HuH-7.5 (cell line): ENCODE measurements around the gene STK40.

Experiments used
- DNase-seq: peaks from one replicate; pipeline ENCODE4 v3.0.0; 2011; ENCODE audit warnings: low spot score

Gene STK40

DNA sequence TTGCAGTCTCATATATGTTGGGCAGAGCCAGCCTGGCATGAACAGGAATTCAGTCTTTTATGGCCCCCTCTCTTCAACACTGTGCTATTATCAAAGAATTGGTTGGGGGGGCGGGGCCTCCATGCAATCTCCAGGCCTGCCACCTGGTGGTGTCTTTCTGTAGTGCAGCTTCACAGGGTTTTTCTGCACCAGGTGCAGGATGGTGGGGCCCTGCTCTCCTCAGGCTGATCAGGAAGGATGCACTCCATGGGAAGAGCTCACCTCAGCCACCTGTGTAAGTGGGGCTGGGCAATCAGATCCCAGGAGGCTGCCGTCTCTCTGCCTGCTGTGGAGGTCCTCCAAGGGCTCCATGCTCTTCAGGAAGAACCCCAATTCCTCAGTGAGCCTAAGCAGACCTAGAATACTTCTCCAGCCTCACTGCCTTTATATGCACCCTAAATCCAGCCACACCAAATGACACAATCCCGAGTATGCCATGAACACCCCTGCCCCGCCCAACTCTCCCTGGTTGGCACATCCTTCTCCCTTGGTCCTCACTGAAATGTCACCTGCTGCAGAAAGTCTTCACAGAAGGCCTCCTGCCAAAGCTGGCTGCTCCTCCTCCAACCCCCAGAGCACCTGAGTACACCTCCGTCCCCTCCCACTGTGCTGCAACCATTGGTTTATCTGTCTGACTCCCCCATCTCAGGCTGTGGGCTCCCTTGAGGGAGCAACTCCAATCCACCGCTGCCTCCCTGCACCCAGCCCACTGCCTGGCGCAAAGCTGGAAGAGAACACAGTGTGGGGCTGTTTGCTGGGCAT, 16.5 kb downstream of the STK40 start:
- peak; percentile 91 for DNase-seq

DNA sequence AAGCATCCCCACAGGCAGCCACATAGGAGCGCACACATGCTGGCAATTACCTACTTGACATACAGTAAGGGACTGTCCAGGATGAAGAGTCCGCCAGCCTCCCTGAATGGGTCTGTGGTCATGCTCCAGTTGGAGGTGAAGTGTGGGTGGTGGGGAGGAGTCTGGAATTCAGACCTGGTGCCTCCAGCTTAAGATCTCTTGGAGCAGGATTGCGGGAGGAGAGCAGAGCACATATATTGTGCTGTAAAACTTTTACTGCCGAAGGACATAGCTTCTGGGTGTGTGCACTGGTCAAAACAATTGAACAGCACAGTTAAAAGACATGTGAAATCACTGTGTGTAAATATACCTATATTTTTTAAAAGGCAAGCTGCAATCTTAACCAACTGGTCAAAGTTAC, 17.9 kb downstream of the STK40 start:
- no peak for DNase-seq

DNA sequence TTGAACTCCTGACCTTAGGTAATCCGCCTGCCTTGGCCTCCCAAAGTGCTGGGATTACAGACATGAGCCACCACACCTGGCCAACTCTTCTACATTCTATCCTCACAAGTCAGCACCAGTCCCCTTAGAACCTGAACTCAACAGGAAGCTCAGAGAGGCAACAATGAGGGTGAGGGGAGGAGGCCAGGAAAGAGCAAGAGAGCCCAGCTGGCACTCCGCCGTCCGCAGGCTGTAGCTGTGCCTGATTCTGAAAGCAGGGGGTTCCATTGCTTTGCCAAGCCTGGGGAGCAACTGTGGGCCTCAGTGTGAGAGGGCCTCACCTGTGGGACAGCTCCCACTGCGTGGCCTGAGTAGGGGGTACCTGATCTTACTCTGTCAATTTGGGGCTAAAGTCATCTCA, 18.7 kb downstream of the STK40 start:
- DNase-seq, result no peak

DNA sequence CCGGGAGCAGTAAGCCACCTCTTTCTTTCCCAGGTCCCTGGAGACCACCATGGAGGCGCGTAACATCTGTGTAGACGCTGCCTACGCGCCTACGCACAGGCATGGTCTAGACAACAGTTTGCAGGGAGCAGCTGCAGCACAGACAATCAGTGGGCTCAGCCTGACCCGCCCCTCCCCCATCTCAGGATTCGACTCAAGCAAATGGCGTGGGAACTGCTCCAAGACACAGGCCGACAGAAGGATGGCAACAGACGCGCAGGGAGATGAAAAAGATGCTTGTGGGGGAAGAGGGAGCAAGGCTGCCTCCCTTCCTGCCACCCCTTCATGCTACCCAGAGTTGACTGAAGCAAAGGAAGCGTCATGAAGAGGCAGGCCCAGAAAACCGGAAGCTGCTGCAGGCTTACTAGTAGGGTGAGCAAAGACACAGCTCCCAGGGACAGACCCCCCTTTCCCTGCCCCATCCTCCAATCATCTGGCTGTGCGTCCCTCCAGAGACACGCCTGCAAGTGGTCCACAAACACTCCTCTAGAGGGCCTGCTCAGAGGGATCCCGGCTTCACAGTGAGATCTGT, 19.5 kb downstream of the STK40 start:
- no peak for DNase-seq

DNA sequence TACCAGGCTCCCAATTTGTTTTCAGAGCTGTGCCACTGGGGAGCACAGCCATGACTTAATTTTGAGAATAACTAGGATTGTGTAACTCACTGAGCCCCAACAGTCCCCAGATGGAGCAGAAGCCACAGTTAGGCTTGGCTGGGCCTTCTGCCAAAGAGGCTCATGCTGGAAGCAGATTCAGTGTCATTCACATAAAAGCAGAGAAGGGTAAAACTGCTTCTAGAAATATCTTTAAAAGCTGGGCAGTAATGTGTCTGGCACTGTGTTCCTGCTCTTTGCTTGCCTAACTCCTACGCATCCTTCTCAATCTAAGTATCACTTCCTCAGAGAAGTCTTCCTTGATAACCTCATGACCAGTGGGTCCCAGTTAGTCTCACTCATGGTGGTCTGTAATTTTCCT, 20.3 kb downstream of the STK40 start:
- no peak for DNase-seq

DNA sequence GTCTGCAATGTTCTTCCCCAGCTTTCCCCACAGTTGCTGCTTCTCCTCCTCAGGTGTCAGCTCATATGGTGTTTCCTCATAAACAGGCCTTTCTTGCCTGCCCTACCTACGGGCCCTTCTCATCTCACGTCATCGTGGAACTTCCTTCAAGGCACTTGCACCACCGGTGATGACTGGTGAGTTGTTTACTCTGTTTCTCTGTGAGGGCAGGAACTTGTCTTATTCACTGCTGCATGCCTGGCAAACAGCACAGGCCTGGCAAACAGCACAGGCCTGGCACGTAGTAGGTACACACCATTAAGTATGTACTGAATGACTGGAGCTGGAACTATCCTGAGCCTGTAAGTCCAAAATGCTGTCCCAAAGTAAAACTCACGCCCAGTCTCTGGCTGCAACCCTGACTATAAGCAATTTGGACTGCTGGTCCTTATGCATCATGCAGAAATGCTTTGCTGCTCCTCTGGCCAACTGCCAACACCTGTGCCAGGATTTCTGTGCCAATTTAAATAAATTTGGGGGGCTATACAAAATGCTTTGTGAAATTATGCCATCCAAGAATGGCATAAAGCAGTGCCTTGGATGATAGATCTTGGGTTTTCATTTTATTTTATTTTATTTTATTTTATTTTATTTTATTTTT, 25.7 kb downstream of the STK40 start:
- no peak for DNase-seq

DNA sequence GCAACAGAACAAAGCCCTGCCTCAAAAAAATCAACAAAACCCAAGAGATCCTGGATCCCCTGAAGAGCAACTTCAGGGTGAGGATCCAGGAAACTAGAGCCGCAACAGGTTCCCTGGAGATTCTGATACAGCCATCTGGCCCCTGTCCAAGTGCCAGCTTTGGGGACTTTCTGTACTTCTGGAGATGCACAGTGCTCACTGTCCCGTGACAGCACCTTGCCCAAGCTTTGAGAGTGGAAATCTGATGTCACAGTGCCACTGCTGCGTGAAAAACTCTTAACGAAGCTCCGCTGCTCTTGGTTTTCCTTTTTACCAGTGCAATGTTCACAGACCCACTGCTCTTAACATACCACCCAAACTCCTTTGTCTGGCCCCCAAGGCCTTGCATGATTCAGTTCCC, 26.3 kb downstream of the STK40 start:
- DNase-seq, result no peak

DNA sequence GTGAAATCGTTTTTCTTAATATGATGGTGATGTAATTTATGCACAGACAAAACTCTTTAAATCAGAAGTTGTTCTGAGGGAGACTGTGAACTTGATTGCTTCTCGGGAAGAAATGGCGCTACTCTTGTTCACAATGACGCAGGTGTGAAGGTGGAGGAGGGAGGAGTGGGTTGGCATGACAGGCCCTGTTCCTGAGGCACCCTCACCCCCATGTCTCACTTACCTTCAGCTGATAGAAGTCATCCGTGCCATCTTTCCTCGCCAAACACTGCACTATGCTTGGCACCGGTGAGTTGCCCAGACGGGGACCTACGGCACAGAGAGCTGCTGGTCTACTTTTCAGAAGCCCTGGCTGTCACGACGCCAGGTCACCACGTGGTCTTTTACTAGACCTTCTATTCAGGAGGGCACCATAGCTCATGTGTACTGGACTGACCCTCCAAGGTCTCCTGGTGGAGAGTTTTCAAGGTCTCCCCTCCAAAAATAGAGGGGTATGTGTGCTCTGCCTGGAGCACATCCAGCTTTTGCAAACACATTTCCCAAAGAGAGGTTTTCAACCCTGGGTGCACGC, 27.1 kb downstream of the STK40 start:
- no peak for DNase-seq

DNA sequence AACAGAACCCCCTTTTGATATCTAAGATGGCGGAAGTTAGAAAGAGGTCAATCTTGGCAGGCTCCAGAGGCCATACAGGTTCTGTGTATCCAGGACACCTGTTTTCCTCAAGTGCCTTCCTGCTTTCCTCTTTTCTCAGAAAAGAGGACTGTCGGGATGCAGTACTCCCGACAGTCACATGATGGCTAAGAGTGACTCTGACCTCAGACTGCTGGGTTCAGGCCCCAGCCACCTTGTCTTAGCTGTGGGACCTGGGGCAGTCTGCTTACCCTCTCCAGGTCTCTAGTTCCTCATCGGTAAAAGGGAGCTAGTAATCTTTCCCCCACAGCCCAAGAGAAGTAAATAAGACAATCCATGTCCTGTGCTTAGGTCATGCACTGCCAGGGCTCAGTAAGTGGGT, 29.9 kb downstream of the STK40 start:
- DNase-seq, result no peak

DNA sequence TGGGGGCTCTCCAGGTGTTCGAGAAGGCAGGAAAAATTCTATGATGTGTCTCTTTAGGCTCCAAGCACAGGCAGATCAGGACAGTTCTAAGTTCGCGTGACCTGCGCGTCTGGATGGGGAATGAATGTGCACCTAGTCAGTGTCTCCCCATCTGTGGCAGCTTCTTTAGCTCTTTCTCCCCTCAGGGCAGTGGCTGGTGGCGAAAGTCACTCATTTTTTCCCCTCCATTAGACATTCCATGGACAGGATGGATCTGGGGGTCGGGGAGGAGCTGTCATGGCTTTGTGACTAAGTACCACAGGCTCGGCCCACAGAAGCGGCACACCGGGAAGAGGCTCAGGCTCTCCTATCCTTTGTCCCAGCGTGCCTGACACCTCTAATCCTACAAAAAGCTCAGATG, 31.2 kb downstream of the STK40 start:
- no peak for DNase-seq

DNA sequence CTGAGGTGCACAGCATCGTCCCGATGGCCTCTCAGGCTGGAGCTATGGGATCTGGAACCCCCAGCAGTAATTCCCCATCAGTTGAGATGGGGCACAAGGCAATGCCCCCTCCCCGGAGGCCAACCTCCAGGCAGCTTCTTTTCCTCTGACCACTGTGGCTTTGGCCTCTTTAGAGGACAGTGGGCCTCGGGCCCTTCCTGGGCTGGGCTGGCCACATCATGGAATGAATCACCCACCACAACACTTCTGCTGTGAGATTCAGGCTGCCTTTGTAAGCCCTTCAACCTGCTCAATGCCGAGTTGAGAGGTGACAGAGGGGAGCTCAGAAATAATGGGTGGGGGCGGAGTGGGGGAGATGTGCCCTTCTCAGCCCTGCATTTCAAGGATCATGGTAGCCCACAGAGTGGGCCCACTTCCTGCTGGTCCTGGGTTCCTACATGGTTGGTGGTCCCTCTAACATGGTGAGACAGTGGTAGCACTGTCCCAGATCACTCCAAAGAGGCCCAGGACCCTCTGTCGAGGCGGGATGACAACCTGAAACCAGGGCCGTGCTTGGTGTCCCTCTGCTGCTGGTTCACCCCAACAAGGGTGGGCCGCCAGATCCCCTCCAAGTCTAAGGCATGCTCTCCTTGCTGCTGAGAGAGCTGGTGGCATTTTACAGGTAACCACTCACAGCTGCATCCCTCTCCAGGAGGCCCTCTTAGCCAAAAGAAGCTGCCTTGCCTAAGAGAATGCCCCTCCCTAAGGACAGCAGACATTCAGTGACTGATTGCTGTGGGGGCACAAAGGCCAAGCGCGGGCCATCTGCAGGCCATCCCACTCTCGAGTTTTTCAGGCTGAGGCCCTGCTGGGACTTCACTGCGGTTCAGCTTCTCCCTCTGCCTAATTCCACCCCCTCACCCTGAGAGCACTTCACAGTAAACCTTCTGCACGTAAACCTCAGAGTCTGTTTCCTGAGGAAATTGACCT, 32.5 kb downstream of the STK40 start:
- DNase-seq, result no peak

DNA sequence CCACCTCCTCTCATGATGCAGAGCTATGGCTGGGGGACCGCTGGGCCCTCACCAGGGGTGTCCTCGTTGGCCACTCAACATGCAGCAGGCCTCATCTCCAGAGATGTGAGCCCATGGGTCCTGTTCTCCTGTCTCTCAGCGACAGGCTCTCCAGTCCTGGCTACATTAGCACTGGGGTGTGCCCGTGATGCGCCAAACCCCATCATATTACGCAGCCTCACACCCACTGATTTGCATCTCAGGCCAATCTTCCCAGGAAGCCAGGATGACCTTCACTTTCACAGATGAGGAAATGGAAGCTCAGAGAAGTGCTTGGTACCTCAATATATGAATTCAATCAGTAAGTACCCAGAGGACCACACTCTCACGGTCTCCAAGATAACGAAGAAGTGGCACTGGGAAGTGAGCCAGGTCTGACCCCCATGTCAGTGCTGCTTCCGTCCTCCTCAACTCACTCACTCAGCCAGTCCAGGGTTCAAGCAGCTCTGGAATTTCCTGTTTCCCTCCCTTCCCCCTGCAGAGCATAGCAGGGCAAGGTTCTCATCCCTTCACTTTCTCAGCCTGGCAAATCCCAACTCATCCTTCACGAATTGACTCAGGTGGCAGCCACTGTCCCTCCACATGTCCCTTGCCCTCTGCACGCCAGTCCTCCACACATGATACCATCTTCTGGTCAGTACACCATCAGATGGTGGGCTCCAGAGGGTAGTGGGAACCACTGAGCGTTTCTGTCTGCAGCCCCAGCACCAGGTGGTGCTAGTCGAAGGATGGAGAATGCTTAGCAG, 33.4 kb downstream of the STK40 start:
- no peak for DNase-seq

DNA sequence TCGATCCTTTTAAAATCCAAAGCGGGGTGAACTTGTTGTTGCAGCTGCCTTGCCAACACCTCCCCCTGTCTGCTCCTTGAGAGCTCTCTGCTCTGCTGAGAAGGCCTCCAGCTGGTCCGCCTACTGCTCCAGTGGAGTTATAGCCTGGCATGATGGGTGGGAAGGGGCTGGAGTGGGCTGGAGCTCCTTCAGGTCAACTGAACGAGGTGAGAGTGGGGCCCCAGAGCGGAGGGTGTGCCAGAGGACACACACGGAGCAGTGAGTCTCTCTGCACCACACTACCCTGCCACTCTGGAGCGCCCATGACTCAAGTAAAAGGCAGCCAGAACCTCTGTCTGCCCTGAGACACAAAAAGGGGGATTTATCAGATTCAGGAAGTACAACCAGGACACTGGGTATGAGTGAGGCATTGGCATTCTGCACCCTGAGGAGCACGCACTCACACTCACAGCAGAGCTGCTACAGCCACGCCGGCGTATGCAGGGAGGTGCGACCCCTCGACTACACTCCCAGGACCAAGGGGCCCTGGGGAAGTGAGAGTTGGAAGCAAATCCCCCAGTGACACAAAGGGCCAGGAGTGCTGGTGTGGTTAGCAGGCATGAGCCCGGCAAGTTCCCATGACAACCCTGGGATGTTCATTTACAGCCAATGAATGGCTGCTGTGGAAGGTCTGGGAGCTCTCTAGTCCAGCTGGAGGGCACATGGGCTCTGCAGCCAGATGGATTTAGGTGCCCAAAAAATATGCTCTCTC, 34.3 kb downstream of the STK40 start:
- no peak for DNase-seq

DNA sequence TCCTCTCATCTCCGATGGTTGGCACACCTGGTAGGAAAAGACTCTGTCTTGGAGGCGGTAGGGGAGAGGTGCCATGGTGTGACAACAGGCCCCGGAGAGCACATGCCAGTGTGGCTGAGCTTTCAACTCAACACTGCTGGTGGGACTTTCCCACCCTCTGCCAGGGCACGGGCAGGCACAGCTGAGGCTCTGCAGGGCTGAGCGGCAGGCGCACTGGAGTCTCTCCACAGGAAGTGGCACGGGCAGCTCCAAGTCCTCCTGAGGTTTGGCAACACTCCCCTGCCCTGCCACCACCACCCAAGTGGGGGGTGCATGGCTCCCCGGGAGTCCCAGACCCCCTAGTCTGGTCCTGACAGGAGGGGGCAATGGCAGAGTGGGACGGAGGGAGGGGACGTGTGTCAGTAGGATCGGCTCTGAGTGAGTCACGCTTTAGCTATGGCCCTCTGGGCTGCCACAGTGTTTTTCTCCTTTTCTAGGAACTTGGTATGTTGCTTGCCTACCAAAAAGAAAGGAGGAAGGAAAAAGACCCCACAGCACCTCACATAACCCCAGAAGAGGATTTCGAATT, 35.0 kb downstream of the STK40 start:
- no peak for DNase-seq

DNA sequence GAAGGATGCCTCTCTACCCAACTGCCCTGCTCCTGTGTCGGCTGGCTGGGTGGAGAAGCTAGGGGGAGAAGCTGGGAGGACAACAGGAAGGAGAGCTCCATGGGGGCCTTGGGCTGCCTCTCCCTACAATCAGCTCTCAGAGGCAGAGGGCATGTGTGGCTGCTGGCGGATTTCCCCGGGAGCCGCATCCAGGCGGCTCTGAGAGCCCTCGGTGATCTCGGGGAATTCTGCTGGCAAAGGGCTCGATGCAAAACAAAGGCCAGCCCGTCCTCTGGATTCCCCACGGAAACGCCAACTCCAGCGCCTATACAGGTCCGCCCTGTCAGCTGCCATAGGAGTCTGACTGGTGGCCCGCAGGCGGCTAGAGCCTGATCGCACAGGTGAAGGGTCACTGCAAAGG, 35.9 kb downstream of the STK40 start:
- no peak for DNase-seq

DNA sequence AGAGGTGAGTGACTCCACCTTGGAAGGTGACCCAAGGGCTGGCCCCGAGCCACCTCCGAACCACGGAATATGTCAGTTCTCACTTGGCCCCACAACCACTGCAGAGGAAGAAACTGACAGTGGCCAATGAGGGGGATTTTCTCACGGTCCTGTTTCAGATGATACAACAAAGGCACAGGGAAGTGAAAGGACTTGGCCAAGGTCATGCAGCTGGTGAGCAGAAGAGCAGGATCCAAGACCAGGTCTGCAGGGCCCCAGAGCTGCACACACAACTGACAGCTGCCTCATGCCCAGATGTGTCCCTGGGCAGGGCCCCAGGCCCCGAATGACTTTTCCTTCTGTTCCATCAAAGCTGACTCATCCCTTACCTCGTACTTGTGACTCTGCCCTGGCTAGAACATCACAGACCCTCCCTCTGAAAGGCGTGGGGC, 36.5 kb downstream of the STK40 start:
- no peak for DNase-seq

DNA sequence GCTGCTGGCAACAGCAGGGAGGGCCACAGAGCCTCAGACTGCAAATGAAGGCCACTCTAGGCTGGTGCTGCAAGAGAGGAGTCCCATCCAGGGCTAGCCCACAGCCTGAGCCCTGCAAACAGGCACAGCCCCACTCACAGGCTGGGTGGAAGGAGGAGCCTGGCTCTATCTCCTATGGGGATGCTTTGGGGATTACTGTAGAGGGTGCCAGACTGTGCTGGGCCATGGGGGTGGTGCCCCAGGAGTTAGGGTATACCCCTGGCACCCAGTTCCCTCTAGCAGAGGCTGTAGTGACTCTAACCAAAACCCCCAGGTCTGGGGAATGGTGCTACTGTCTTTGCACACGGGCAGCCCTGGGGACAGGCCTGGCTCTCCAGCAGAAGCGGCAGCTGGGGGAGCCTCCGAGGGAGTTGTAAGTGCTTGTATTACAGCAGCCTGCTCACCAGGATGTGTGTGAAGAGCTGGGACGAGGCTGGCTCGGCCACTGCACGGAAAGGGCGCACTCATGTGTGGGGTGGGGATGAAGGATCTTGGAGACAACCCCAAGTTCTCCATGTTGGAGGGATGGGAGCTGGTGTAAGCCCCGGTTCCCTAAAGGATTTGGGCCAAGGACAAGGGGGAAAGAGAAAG, 38.9 kb downstream of the STK40 start:
- DNase-seq, result no peak

DNA sequence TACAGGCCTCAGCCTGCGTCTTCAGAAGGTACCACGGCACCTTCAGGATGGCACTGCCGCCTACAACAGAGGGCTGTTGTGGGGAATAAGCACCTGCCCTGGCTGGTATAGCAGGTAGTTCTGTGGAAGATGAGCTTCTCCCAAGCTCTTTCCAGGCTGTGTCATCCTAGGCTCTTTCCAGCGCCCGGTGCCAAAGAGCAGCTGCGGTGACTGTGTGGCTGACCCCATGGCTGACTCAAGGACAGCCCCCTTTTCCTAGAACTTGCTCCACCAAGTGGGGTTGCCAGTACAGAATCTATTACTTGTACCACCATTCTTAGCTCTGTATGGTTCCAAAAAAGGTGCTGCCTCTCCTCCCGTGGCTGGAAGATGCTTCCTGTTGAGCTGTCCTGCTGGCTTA, 40.4 kb downstream of the STK40 start:
- DNase-seq, result no peak

DNA sequence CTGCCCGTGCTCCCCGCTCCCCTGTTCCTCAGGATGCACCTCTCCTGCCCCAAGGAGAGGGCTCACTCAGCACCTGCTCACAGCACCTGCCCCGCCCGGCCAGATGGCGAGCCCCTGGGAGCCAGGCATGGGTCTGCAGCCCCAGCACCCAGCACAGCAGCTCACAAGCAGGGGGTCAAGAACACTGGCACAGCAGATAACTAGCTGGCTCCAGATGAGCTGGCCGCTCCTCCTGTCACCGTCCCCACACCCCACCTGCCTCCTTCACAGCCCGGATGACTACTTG, 41.4 kb downstream of the STK40 start:
- DNase-seq, result no peak
